GM12878 (cell line): ENCODE results near the gene ITSN2.

ENCODE experiments used
- FOXM1 ChIP-seq: IDR thresholded peaks from 2 replicates; pipeline ENCODE4 v1.6.1; 2012; ENCODE audit warnings: low read depth, mild to moderate bottlenecking, inconsistent platforms, low read length, moderate library complexity
- SREBF2 ChIP-seq: IDR thresholded peaks from 2 replicates; pipeline ENCODE4 v1.6.1; 2012; ENCODE audit warnings: mild to moderate bottlenecking, low read length

DNA sequence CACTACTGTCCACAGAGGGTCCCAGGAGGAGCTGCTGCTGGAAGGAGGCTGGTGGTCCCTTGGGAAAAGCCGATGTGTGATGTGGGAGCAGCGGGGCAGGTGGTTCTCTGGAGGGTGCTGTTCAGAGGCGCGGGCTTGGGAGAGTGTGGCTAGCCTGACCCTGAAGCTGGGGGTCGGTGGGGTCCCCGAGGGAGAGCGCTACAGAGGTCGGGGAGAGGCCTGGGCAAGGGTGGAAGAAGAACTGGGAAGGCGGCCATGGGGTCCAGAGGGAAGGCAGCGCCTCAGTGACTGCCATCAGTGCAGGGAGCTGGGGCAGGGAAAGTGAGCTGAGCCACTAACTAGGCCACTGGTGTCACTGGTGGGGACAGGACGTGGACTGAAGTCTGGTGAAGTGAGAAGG, 153.0 kb downstream of the ITSN2 start:
- TF ChIP-seq FOXM1 (no peak), SREBF2 (no peak)
